ENCODE data around the gene NRXN3.

Gene NRXN3

DNA sequence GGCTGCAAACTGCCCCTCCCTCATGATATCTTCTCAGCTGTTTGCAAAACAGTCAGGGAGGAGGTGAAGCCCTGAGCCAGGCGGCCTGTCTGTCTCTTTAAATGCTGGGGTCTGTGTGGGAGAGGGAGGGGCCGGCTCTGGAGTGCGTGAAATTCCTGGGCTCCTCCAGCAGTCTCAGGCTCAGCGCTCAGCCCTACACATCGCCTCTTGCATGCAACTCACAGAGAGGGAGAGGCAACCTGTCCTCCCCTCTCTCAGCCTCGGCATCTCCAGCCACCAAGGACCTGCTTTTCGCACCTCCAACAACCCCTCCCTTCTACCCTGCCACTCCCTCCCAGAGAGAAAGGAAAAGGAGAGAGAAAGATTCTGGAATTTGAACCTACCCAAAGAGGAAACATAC lies at the start of gene NRXN3:
NRXN3 (plus strand) TSS at position 171 of the 400 bp plus-strand sequence. CDS start 72,721 bp downstream, outside the sequence.
- DNase-seq (ENCODE audit: low read depth in 2 of 2): no peak

DNA sequence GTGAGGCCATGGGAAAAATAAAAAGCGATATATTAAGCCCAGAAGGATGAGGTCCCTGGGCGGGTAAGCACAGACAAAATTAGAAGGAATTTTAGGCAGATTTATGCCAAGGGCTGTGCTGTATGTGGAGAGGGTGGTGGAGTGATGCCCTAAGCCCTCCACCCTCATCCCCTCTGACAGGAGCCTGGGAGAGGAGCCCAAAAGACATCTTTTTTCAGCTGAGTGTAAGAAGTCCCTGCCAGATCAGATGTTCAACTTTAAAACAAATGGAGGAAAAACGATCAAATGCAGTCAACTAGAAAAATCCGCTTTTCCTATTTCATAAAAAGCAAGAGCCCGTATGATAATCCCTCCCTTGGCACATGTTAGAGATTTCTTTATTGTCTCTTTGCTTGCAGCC lies 47.7 kb upstream of the NRXN3 start:
- DNase-seq (ENCODE audit: low read depth in 2 of 2): no peak

DNA sequence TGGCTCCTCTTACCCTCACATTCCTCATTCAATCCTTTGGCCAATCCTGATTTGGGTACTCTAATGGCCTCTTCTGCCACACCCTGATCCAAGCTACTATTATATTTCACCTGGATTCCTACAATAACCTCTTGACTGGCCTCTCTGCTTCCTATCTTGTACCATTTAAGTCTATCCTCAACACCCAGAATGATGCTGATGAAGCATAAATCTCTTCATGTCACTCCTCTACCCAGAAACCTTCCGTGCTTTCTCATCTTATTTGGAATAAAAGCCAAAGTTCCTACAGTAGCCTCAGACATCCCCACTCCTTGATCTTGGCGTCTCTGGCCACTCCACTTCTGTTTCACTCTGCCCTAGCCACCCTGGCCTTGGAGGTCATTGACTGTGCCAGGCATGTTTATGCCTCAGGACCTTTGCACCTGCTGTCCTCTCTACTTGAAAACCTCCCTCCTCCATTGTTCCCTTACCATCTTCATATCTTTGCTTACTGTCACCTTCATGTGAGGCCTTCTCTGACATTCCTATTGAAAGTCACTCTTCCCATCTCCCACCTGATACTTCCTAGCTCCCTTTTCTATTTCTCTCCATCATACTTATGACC lies 46.4 kb upstream of the NRXN3 start:
- no peak for DNase-seq (ENCODE audit: low read depth in 2 of 2)

DNA sequence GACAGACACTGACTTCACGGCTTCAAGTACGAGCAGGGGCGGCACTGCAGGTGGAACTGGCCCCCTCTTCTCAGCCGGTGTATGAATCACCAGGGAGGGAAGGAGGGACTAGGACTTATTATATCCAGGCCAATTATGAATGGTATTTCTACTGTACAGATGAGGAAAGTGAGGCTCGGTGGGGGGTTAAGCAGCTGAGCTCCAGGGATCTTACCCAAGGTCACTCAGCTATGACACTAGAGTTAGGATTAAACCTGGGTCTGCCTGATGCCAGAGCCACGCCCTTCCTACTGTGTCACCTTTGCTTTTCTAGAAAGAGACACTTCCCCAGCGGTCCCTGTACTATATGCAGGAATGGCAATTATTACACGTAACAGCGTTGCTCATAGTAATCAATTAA lies 42.2 kb upstream of the NRXN3 start:
- DNase-seq (ENCODE audit: low read depth in 2 of 2): no peak

DNA sequence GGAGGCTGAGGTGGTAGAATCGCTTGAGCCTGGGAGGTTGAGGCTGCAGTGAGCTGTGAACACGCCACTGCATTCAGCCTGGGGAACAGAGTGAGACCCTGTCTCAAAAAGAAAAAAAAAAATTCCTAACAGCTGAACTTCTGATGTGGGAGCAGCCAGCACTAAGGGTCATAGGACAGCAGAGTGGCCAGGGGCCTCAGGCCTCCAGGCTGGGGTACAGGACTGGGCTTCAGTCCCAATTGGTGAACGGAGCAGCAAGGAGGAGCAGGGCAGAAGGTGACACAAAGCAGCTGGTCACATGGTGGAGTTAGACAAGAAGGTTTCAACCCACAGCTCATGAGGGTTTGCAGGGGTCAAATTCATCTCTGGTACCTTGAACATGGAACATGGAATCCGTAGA lies 40.8 kb upstream of the NRXN3 start:
- DNase-seq (ENCODE audit: low read depth in 2 of 2): no peak

DNA sequence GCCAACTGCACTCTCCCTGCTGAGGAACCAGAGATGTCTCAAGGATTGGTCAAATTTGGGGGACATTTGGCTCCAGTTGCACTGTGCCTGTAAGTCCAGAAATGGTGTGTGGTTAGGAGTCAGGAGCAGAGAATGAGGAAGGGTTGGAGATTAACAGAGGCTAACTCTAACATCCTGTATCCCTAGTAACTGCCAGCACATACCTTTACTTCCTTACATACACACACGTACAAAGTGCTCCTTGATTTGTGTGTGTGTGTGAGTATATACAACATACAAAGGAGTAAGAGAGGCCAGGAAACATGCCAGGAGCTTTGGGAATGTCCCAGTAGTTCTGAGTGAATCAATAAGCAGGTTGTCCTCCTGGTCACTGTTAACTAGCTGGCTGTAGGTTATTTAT lies 39.8 kb upstream of the NRXN3 start:
- no peak for DNase-seq (ENCODE audit: low read depth in 2 of 2)

DNA sequence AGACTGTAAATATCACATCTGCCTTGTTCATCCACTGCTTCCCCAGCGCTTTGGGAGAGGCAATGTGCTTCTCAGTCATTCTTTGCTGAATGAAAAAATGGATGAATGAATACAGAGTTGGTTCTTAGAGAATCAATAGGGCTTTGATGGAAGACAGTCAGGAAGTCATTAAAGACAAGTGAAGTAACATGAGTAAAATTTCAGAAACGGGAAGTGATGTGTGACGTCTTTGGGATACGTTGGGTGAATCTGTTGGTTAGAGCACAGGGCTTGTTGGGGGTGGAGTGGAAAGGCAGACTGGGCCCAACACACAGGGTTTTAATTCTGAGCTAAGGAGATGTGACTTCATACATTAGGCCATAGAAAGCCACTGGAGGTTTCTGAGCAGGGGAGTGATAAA lies 39.0 kb upstream of the NRXN3 start:
- DNase-seq (ENCODE audit: low read depth in 2 of 2): no peak

DNA sequence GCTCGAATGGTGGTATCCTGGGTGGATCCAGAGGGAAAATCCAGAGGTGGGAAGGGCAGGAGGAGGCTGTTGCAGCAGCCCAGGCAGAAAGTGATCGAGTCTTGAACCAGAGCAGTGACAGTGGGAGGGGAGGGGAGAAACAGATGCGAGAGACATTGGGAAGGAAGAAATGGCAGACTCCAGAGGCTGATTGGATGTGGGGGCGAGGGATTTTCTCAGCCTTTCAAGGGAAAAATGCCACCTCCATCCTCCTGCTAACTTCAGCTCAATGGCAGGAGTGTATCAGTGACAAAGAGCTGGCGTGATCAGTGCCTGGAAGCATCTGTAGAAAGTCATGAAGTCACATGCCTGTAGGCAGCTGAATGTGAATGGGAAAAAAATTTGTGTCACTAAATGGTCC lies 38.6 kb upstream of the NRXN3 start:
- DNase-seq (ENCODE audit: low read depth in 2 of 2): no peak

DNA sequence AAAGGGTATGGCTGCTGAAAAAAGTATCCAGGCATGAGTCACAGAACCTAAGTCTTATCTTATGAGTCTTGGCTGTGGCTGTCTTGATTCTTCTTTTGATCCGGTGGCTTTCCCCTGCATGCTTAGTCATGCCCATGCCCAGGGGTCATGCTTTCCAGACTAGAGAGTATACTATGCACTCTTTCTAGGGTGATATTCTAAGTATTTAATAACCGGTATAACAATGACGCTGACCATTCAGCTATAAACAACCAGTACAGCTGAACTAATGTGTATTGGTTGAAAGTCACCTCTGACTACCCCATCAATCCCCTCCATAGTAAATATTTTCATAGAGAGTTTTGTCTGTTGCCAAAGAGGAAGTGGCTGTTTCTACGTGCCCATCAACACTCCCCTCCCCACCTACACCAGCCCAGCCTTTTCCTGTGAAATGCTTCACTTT lies 34.7 kb upstream of the NRXN3 start:
- DNase-seq (ENCODE audit: low read depth in 2 of 2): peak in 1 of 2 donors; percentile 3

DNA sequence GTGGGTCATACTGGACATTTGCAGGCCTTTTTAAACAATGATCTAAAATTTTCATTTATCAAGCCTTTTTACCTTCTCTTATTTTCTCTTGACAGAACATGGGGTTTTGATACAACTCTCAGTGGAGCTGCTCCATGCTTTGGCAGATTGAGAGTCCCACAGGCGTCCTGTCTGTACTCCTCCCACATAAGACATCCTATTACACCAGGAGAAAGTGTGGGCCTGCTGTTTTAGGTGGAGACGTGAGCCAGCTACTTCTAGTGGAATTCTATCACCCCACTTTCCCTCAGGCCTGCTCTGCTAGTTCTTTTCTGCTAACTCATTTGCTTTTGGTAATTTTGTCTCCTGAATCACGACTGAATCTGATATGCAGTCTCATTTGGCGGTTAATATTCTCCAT lies 33.5 kb upstream of the NRXN3 start:
- DNase-seq (ENCODE audit: low read depth in 2 of 2): no peak

DNA sequence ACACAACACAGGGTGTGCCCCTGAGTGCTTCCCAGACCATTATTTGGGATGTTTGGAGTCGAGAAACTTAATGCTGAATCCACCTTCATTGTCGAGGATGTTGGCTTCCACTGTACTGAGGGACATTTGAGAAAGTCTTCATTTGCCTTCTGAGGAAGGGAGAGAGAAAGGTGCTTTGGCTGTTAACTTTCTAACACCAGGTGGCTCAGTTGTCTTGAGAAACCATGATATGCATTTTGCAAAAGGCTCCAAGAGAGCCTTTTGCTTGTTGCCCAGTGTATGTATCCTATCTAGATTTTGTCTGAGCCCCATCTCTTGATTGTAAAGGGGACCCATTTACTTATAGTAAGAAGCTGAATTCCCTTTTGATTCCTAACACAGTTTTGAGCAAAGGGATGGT lies 28.6 kb upstream of the NRXN3 start:
- DNase-seq (ENCODE audit: low read depth in 2 of 2): no peak

DNA sequence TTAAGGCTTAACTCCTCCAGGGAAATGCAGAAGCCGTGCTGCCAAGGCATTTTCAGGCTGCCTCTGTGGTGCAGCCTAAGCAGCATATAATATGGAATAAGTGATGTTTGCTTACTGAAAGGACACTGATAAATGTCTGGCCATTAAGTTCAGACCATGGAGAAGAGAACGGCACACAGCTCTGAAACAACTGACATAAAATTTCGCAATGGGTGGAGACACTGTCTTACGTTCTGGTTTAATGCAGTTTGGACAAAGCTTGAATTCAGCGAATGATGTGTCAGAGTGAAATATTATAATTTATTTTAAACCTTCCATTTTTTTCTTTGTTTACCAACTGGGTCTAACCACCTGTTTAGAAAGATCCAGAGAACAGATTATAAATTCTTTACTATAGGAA lies 27.2 kb upstream of the NRXN3 start:
- DNase-seq (ENCODE audit: low read depth in 2 of 2): no peak

DNA sequence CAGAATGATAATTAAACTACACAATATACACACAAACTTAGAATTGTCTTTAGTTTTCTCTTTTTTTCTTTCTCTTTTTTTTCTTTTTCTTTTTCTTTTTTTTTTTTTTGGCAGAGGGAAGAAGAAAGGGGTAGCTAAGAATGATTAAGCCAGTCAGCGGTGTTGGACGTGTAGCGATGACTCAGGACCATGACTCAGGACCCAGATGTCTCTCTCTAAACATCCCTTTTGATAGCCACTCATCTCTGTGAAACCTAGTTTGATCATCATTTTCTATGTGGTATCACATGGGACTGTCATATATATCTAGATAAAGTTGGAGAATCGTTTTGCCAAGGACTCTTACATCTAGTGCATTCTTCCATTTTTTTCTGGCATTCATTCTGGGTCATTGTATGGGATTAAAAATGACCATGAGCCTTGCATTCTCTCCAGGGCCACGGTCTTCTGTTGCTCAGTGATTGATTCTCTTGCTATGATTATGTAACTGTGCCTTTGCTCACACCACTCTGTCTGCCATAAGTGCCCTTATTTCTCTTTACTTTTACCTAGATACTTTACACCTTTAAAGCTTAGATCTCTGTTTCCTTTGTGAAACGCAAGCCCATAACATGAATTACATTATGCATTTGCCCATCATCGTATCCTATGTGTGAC lies 26.6 kb upstream of the NRXN3 start:
- DNase-seq (ENCODE audit: low read depth in 2 of 2): peak in 1 of 2 donors; percentile 2

DNA sequence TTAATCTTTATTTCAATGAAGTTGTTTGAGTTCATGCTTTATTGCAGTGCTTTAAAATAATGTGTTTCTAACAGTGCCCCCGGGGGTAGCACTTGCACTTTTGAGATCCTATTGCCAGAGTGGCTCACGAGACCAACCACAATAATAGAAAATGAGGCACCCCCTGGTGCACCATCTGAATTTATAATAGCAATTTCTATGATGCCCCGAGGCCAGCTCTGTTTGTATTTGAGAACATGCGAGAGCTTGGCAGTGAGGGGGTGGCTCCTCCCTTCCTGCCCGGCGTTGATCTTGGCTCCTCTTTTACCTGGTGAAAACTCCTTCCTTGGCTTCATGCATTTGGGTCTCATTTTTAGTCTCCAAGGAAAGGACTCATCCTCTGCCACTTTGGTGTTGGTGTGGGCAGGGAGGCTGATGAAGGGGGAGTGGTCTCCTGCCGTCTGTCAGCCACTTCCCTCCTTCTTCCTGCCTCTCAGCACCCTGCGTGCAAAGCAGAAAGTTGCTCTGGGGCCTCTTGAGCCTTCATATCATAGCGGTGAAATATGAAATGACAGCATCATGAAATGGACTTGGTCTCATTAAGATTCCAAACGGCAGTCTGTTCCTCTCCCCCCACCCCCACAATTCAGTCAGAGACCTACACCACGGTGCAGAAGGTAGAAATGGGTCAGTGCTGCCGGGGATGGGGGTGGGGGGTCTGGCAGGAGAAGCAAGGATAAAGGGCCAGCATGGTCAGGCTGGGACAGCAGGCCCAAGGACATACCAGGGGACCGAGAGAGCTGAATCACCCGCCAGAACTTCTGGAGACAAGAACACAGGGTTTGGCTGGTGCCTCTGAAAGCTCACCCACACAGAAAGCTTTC lies 17.7 kb upstream of the NRXN3 start:
- DNase-seq (ENCODE audit: low read depth in 2 of 2): no peak

DNA sequence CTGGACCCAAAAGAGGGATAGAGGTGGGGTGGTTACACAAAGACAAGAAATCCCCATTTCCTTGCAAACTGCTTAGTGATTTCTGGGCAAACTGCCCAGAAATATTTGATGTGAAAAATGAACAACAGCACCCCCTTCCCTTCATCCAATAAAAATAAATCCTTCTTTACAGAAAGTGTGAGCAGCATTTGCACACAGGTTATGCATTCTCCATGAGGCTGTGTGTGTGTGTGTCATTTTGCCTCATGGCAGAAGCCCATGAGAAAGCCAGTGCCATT lies 17.2 kb upstream of the NRXN3 start:
- no peak for DNase-seq (ENCODE audit: low read depth in 2 of 2)

DNA sequence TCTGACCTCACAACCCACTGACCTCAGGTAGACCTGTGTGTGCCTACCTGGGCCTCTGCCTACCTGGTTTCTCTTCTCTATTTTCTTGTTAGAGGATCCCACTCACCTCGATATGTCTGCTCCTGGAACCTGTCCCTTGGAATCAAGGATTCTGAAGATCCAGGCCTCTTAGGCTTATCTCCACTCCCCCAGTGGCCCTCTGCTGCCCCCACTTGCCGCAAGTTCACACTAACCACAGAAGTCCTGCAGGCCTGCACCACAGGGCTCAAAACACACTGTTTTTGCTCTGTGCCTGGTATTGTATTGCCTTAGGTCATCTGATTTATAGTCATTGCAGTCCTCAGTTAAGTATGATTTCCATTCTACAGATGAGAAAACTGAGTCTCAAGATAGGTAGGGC lies 15.3 kb upstream of the NRXN3 start:
- DNase-seq (ENCODE audit: low read depth in 2 of 2): no peak

DNA sequence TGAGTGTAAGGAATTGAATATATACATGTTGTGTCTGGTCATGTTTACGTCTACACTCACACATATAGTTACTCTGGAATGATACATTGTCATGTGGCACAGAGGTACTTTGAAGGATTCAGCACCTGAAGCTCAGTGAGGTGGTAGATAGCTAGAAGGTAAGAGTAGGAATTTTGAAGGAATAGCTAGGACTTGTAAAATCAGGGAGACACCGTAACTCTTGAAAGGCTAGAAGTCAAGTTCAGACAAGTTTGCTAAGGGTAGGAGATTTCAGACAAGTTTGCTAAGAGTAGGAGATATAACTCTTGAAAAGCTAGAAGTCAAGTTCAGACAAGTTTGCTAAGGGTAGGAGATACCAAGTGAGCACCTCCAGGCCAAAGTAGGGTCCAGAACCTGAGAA lies 14.0 kb upstream of the NRXN3 start:
- no peak for DNase-seq (ENCODE audit: low read depth in 2 of 2)

DNA sequence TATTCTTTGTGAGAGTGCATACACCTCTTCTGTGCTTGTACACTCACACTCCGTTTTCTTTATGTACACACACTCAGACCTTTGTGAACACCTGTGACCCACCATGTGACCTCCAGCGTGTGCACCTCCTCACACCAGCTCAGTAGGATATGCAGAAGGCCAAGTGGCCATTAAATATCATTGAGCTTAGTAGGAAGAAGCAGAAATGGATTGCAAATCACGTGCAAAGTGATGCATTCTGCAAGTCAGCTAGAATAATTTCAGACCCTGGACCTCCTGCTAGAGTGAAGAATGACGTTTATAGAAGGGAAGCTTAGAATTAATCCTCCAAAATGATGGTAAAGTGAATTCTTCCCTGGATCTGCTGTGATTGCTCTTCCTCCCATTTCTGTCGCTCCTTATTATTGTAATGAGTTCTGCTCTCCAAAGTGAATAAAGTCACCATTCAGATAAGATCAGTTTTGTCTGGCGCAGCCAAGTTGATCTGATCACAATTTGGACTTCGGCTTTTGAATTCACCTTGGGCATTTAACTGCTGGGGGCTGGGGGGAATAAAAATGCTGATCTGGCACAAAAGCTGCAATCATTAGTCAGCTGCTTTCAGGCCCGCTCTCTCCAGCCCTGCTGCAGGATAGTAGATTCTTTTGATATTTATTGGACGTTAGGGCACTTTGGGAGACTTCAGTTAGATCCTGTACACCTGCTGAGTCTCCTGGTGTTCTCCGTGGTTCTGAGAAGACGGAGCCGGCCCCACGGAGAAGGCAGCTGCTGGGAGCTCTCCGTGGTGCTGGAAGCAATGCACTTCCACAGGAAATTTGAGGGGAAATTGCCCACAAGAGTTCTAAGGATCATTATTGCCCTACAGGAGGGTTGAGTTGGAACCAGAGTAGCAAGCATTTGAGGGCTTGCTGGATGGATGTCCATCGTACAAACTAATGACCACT lies 12.4 kb upstream of the NRXN3 start:
- no peak for DNase-seq (ENCODE audit: low read depth in 2 of 2)

DNA sequence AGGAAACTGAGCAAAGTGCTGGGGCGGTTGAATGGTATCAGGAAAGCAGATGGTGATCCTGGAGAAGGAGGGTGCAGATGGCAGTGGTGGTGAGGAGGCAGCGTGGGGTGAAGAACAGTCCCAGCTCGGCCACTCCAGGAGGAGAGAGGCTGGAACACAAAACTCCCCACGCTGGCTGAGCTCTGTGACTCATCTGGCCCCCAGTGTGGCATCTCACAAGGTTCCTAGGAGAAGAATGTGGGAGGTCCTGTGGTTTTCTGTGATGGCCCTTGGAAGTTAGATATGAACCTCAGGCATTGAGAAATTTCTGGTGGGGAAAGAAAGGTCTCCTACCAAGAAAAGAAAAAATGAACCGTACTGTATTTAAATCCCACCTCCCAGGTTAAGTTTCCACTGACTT lies 8.0 kb upstream of the NRXN3 start:
- no peak for DNase-seq (ENCODE audit: low read depth in 2 of 2)

DNA sequence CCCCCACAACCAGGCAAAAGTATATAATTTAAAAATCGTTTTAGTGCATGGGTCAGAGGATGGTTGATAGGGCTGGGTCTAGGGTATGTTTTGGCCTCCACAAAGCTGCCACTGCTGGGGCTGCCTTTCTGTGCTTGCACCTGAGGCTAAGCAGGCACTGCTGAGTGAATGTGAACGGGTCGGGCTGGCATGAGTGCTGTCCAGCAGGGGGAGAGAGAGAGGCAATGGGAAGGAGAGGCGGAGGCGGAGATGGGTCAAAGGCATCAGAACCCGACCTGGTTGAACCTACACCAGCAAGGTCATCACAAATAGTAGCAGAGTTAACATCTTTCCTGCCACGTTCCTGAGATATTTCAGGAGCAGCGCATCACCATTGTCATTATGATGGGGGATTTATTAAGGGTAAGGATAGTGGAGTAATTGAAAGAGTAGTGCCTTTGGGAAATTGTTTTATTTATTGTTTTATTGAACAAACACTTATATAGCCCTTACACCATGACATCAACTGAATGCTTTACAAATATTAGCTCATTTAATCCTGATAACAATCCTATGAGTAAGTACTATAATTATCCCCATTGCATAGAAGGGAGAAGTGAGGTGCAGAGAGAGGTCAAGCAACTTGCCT lies 5.8 kb upstream of the NRXN3 start:
- DNase-seq (ENCODE audit: low read depth in 2 of 2): peak in 1 of 2 donors; percentile 6

DNA sequence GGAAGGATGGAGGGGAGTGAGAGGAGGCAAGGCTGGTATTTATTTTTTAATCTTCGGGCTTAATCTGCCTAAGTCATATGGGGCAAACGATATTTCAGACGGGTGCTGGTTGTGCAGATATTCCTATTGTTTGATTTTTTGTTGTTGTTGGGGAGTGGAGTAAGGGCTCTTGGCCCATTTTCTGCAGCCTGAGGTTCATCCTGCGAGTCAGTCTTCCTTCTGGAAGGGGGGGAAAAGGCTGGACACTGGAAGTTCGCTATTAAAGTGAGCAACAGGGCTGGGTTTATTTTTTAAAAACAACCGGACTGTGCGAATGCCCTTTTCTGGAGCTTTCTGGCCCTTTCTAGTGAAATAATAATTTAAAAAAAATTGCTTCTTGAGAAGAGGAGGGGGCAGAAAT lies 2.3 kb downstream of the NRXN3 start:
- no peak for DNase-seq (ENCODE audit: low read depth in 2 of 2)

All from stimulated activated CD8-positive, alpha-beta memory T cell treated with anti-CD3 and anti-CD28 coated beads, Interleukin-2, amount 100 ng/mL, for 48 hours (primary cell).